Stimulated activated naive CD8-positive, alpha-beta T cell treated with anti-CD3 and anti-CD28 coated beads, Interleukin-15, Interleukin-2, amounts not matched to agents 100 ng/mL and 50 ng/mL, for 24 hours (primary cell): ENCODE data around the gene CDKN1A.

Source experiments
- H3K27ac Mint-ChIP-seq: one replicate; pipeline ENCODE4 v1.8.0; 2021; ENCODE audit warnings: mild to moderate bottlenecking, mixed read lengths
- H3K27me3 Mint-ChIP-seq: one replicate; pipeline ENCODE4 v1.8.0; 2021; ENCODE audit warnings: mixed read lengths
- H3K36me3 Mint-ChIP-seq: one replicate; pipeline ENCODE4 v1.8.0; 2021; ENCODE audit warnings: low read depth, mixed read lengths
- H3K4me1 Mint-ChIP-seq: one replicate; pipeline ENCODE4 v1.8.0; 2021; ENCODE audit warnings: low read depth, mixed read lengths
- H3K4me3 Mint-ChIP-seq: one replicate; pipeline ENCODE4 v1.8.0; 2021; ENCODE audit warnings: mild to moderate bottlenecking, mixed read lengths
- H3K9me3 Mint-ChIP-seq: one replicate; pipeline ENCODE4 v1.8.0; 2021; ENCODE audit warnings: mixed read lengths

The CDKN1A gene

GRCh38 chr6:36682328-36683144 is 4.0 kb downstream of the CDKN1A start:
- Mint-ChIP-seq H3K4me3 (peak overlapping the region; percentile 67), H3K27me3 (peaks cover 9% of the 10 kb centered on the region), H3K27ac (peak overlapping the region; percentile 87), H3K36me3 (peaks cover 36% of the 10 kb centered on the region), H3K4me1 (peaks cover 62% of the 10 kb centered on the region), H3K9me3 (no peaks in the 10 kb centered on the region)

GRCh38 chr6:36683145-36683655 is 4.7 kb downstream of the CDKN1A start:
- H3K36me3 Mint-ChIP-seq: peaks cover 36% of the 10 kb centered on the region
- no peaks in the 10 kb centered on the region for H3K9me3 Mint-ChIP-seq
- peaks cover 55% of the 10 kb centered on the region for H3K4me1 Mint-ChIP-seq
- H3K4me3 Mint-ChIP-seq: peak overlapping the region; percentile 37
- H3K27ac Mint-ChIP-seq: peak overlapping the region; percentile 87
- H3K27me3 Mint-ChIP-seq: peaks cover 4% of the 10 kb centered on the region

- Mint-ChIP-seq H3K36me3 (peaks cover 36% of the 10 kb centered on the region), H3K4me1 (peaks cover 50% of the 10 kb centered on the region), H3K27ac (peak overlapping the region; percentile 87), H3K9me3 (no peaks in the 10 kb centered on the region), H3K27me3 (no peaks in the 10 kb centered on the region), H3K4me3 (no peak overlapping the region)
These were observed 5.3 kb downstream of the CDKN1A start for GRCh38 chr6:36683656-36684446.

- H3K36me3 Mint-ChIP-seq: peaks cover 36% of the 10 kb centered on the region
- H3K4me1 Mint-ChIP-seq: peaks cover 48% of the 10 kb centered on the region
- no peak overlapping the region for H3K4me3 Mint-ChIP-seq
- H3K9me3 Mint-ChIP-seq: no peaks in the 10 kb centered on the region
- no peak overlapping the region for H3K27ac Mint-ChIP-seq
- no peaks in the 10 kb centered on the region for H3K27me3 Mint-ChIP-seq
These were observed 5.9 kb downstream of the CDKN1A start for GRCh38 chr6:36684447-36684812.

- H3K36me3 Mint-ChIP-seq: peaks cover 36% of the 10 kb centered on the region
- H3K4me1 Mint-ChIP-seq: peaks cover 44% of the 10 kb centered on the region
- H3K27ac Mint-ChIP-seq: no peak overlapping the region
- no peaks in the 10 kb centered on the region for H3K27me3 Mint-ChIP-seq
- H3K9me3 Mint-ChIP-seq: no peaks in the 10 kb centered on the region
- no peak overlapping the region for H3K4me3 Mint-ChIP-seq
These were observed 6.8 kb downstream of the CDKN1A start for GRCh38 chr6:36685166-36685924.

GRCh38 chr6:36685926-36686667 is 7.6 kb downstream of the CDKN1A start:
- H3K27ac Mint-ChIP-seq: no peak overlapping the region
- no peaks in the 10 kb centered on the region for H3K27me3 Mint-ChIP-seq

GRCh38 chr6:36686668-36687513 is 8.4 kb downstream of the CDKN1A start:
- Mint-ChIP-seq H3K27me3 (no peaks in the 10 kb centered on the region), H3K27ac (no peak overlapping the region), H3K4me1 (peaks cover 46% of the 10 kb centered on the region), H3K36me3 (peaks cover 31% of the 10 kb centered on the region), H3K9me3 (no peaks in the 10 kb centered on the region), H3K4me3 (no peak overlapping the region)

More at GRCh38 chr6:36685926-36686667, 7.6 kb downstream of the CDKN1A start:
- no peaks in the 10 kb centered on the region for H3K9me3 Mint-ChIP-seq
- peaks cover 44% of the 10 kb centered on the region for H3K4me1 Mint-ChIP-seq
- H3K36me3 Mint-ChIP-seq: peaks cover 31% of the 10 kb centered on the region
- no peak overlapping the region for H3K4me3 Mint-ChIP-seq

- peaks cover 27% of the 10 kb centered on the region for H3K36me3 Mint-ChIP-seq
- peaks cover 44% of the 10 kb centered on the region for H3K4me1 Mint-ChIP-seq
- H3K27ac Mint-ChIP-seq: no peak overlapping the region
- H3K9me3 Mint-ChIP-seq: no peaks in the 10 kb centered on the region
- no peaks in the 10 kb centered on the region for H3K27me3 Mint-ChIP-seq
- no peak overlapping the region for H3K4me3 Mint-ChIP-seq
These were observed 9.7 kb downstream of the CDKN1A start for GRCh38 chr6:36688063-36688738.

- peaks cover 24% of the 10 kb centered on the region for H3K36me3 Mint-ChIP-seq
- no peak overlapping the region for H3K4me3 Mint-ChIP-seq
- peaks cover 43% of the 10 kb centered on the region for H3K4me1 Mint-ChIP-seq
- no peaks in the 10 kb centered on the region for H3K9me3 Mint-ChIP-seq
- H3K27ac Mint-ChIP-seq: no peak overlapping the region
- H3K27me3 Mint-ChIP-seq: no peaks in the 10 kb centered on the region
These were observed 10.2 kb downstream of the CDKN1A start for GRCh38 chr6:36688739-36689075.

GRCh38 chr6:36691011-36691410 is 12.5 kb downstream of the CDKN1A start:
- Mint-ChIP-seq H3K27me3 (no peaks in the 10 kb centered on the region), H3K4me3 (no peak overlapping the region), H3K36me3 (peaks cover 6% of the 10 kb centered on the region), H3K4me1 (peaks cover 44% of the 10 kb centered on the region), H3K9me3 (no peaks in the 10 kb centered on the region), H3K27ac (no peak overlapping the region)

GRCh38 chr6:36691612-36692011 is 13.1 kb downstream of the CDKN1A start:
- H3K27me3 Mint-ChIP-seq: no peaks in the 10 kb centered on the region
- peak overlapping the region; percentile 15 for H3K27ac Mint-ChIP-seq
- peaks cover 5% of the 10 kb centered on the region for H3K36me3 Mint-ChIP-seq
- no peaks in the 10 kb centered on the region for H3K9me3 Mint-ChIP-seq
- H3K4me3 Mint-ChIP-seq: no peak overlapping the region
- H3K4me1 Mint-ChIP-seq: peaks cover 50% of the 10 kb centered on the region

- Mint-ChIP-seq H3K9me3 (no peaks in the 10 kb centered on the region), H3K4me3 (no peak overlapping the region), H3K27ac (peak overlapping the region; percentile 46)
These were observed 13.7 kb downstream of the CDKN1A start for GRCh38 chr6:36692220-36692619.

More at GRCh38 chr6:36692220-36692619, 13.7 kb downstream of the CDKN1A start:
- H3K4me1 Mint-ChIP-seq: peaks cover 56% of the 10 kb centered on the region
- H3K27me3 Mint-ChIP-seq: no peaks in the 10 kb centered on the region
- H3K36me3 Mint-ChIP-seq: peaks cover under 1% of the 10 kb centered on the region
